Keratinocyte (primary cell): ENCODE data around the gene WARS2. TPM values are rescaled to one million over a fixed set of nuclear protein-coding genes. Genes with fewer than 3 reads are reported as not detected.
"Not testable (repeated sequence)": the region's sequence is repeated elsewhere in the genome, so short reads cannot be mapped to it uniquely, and the experiment has no call there.

Source experiments
- DNase-seq: peaks from one replicate; pipeline ENCODE4 v3.0.0-alpha.2; 2011; ENCODE audit warnings: low read depth, missing footprints, low spot score
- FAIRE-seq: peaks from 2 replicates; lab custom pipeline; 2011; peaks lifted over from hg19 to GRCh38; lab: Jason Lieb, UNC
- H2AFZ ChIP-seq: 2 replicates; pipeline ENCODE4 v1.6.0; 2012; ENCODE audit warnings: low read length, control low read depth, inconsistent platforms; ENCODE audit not compliant: control insufficient read depth
- H3K27ac ChIP-seq: 2 replicates; pipeline ENCODE4 v1.5.1; 2011; ENCODE audit warnings: low read length; ENCODE audit not compliant: control insufficient read depth, insufficient read depth
- H3K27me3 ChIP-seq: 3 replicates; pipeline ENCODE4 v1.6.0; 2011; ENCODE audit warnings: low read length; ENCODE audit not compliant: control insufficient read depth, insufficient read depth; ENCODE audit errors: extremely low read depth
- H3K36me3 ChIP-seq, 2 experiments: 2 replicates in 1 of 2; 3 replicates in 1 of 2; pipeline ENCODE4 v1.5.1; 2011; ENCODE audit warnings: low read length in 2 of 2, mild to moderate bottlenecking in 1 of 2; ENCODE audit not compliant: control insufficient read depth in 2 of 2, insufficient read depth in 2 of 2; ENCODE audit errors: extremely low read depth in 1 of 2
- H3K4me1 ChIP-seq: 3 replicates; pipeline ENCODE4 v1.5.1; 2011; ENCODE audit warnings: low read length; ENCODE audit not compliant: control insufficient read depth, insufficient read depth; ENCODE audit errors: extremely low read depth
- H3K4me2 ChIP-seq: 3 replicates; pipeline ENCODE4 v1.6.0; 2011; ENCODE audit warnings: low read depth, low read length; ENCODE audit not compliant: control insufficient read depth, insufficient read depth; ENCODE audit errors: extremely low read depth
- H3K4me3 ChIP-seq, 3 experiments: fragments of 200-600 bp in 1 of 3; sonication (generic) in 1 of 3; 2 replicates in 2 of 3; 3 replicates in 1 of 3; pipeline ENCODE4 v1.5.1; 2011 to 2016; ENCODE audit warnings: low read length in 3 of 3, mild to moderate bottlenecking in 3 of 3, control low read depth in 2 of 3, inconsistent platforms in 1 of 3, low read depth in 1 of 3, mixed read lengths in 1 of 3, mixed run types in 1 of 3, moderate library complexity in 1 of 3; ENCODE audit not compliant: control insufficient read depth in 2 of 3, insufficient read depth in 2 of 3; ENCODE audit errors: extremely low read depth in 1 of 3
- H3K79me2 ChIP-seq: 2 replicates; pipeline ENCODE4 v1.6.0; 2012; ENCODE audit warnings: low read length; ENCODE audit not compliant: control insufficient read depth, insufficient read depth
- H3K9ac ChIP-seq: 3 replicates; pipeline ENCODE4 v1.6.0; 2011; ENCODE audit warnings: low read length; ENCODE audit not compliant: control insufficient read depth, insufficient read depth; ENCODE audit errors: extremely low read depth
- H3K9me1 ChIP-seq: 3 replicates; pipeline ENCODE4 v1.6.0; 2011; ENCODE audit warnings: low read length; ENCODE audit not compliant: control insufficient read depth, insufficient read depth; ENCODE audit errors: extremely low read depth
- H3K9me3 ChIP-seq: 2 replicates; pipeline ENCODE4 v1.5.1; 2012; ENCODE audit warnings: low read depth, low read length; ENCODE audit not compliant: control insufficient read depth
- H4K20me1 ChIP-seq: 3 replicates; pipeline ENCODE4 v1.6.0; 2011; ENCODE audit warnings: low read length; ENCODE audit not compliant: control insufficient read depth, insufficient read depth; ENCODE audit errors: extremely low read depth
- CTCF ChIP-seq, 3 experiments: IDR thresholded peaks in 1 of 3; conservative IDR thresholded peaks in 1 of 3; optimal IDR thresholded peaks in 1 of 3; 2 replicates in 2 of 3; 3 replicates in 1 of 3; pipeline versions ENCODE3 to v1.5.1; 2011; ENCODE audit warnings: low read length in 3 of 3, mild to moderate bottlenecking in 3 of 3, moderate library complexity in 2 of 3, control low read depth in 1 of 3, inconsistent platforms in 1 of 3; ENCODE audit not compliant: insufficient read depth in 2 of 3; ENCODE audit errors: extremely low read depth in 1 of 3
- EZH2 ChIP-seq: IDR thresholded peaks from one replicate; pipeline ENCODE4 v1.6.1; 2012; ENCODE audit warnings: inconsistent platforms, mild to moderate bottlenecking, low read length, moderate library complexity
- dilution Hi-C: fragments of 300-500 bp; cut with MboI; formaldehyde crosslinking; loops from one replicate; pipeline ENCODE4 v1.7.0; 2020; ENCODE audit warnings: low sequenced_read_pairs; ENCODE audit not compliant: extremely low pct_ligation_motif_present
- polyA plus RNA-seq, 5 experiments: library from polyadenylated mRNA; depleted of rRNA in 3 of 5; stranded (reverse) in 3 of 5; stranded (forward) in 1 of 5; unstranded in 1 of 5; fragments of >200 nt; gene quantifications; 1 replicate in 1 of 5; 2 replicates in 3 of 5; 3 replicates in 1 of 5; pipeline versions ENCODE4 v1.2.1 to v1.2.3, GENCODE V29; 2011 to 2012; ENCODE audit warnings: missing spikeins in 2 of 5, low read depth in 1 of 5, low replicate concordance in 1 of 5

Gene WARS2
- polyA plus RNA-seq, 1 donor (not counting 4 experiments of a cell fraction or from before 2014, with no cell fraction given): 10.3 TPM

- Histone ChIP-seq H3K4me3 (no peak overlapping the region), H3K9me3 (no peaks in the 10 kb centered on the region), H4K20me1 (no peaks in the 10 kb centered on the region), H3K27ac (no peak overlapping the region), H3K36me3 (peaks cover 0 to 7% of the 10 kb centered on the region in 2 experiments), H3K9me1 (no peaks in the 10 kb centered on the region), H3K4me1 (no peaks in the 10 kb centered on the region), H3K4me2 (no peak overlapping the region), H3K9ac (no peak overlapping the region), H2AFZ (no peak overlapping the region), H3K79me2 (no peaks in the 10 kb centered on the region), H3K27me3 (no peaks in the 10 kb centered on the region)
- DNase-seq (no peak), FAIRE-seq (no peak)
- TF ChIP-seq EZH2 (no peak), CTCF (optimal IDR thresholded peaks at IDR 0.05 in 1 of 3, IDR thresholded peaks at IDR 0.05 in 1 of 3, conservative IDR thresholded peaks at IDR 0.05 in 1 of 3; ENCODE audit: extremely low read depth in 1 of 3, insufficient read depth in 2 of 3, low read length in 3 of 3) (no peak)
- dilution Hi-C loops: no loop called here
Observed at GRCh38 chr1:119159111-119159510, 18.7 kb upstream of the WARS2 start.

DNA sequence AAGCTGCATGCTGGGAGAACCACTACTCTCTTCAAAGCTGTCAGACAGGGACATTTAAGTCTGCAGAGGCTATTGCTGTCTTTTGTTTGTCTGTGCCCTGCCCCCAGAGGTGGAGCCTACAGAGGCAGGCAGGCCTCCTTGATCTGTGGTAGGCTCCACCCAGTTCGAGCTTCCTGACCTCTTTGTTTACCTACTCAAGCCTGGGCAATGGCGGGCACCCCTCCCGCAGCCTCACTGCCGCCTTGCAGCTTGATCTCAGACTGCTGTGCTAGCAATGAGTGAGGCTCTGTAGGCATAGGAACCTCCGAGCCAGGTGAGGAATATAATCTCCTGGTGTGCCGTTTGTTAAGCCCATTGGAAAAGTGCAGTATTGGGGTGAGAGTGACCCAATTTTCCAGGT is 16.3 kb upstream of the WARS2 start:
- H3K27ac ChIP-seq, H3K9me3 ChIP-seq, H3K27me3 ChIP-seq, H3K4me2 ChIP-seq, DNase-seq, H3K36me3 ChIP-seq, dilution Hi-C loops, H3K4me3 ChIP-seq, H3K9me1 ChIP-seq, FAIRE-seq, H3K79me2 ChIP-seq, H2AFZ ChIP-seq, H3K9ac ChIP-seq, H4K20me1 ChIP-seq, H3K4me1 ChIP-seq: not testable (repeated sequence)

DNA sequence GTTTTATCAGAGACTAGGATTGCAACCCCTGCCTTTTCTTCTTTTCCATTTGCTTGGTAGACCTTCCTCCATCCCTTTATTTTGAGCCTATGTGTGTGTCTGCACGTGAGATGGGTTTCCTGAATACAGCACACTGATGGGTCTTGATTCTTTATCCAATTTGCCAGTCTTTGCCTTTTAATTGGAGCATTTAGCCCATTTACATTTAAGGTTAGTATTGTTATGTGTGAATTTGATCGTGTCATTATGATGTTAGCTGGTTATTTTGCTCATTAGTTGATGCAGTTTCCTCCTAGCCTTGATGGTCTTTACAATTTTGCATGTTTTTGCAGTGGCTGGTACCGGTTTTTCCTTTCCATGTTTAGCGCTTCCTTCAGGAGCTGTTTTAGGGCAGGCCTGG is 14.6 kb upstream of the WARS2 start:
- H3K4me3 ChIP-seq, dilution Hi-C loops, FAIRE-seq, H4K20me1 ChIP-seq, H3K4me2 ChIP-seq, H3K9me1 ChIP-seq, H3K27me3 ChIP-seq, H3K27ac ChIP-seq, H3K9ac ChIP-seq, DNase-seq, H3K36me3 ChIP-seq, H3K4me1 ChIP-seq, H2AFZ ChIP-seq, H3K9me3 ChIP-seq, H3K79me2 ChIP-seq: not testable (repeated sequence)
